NCI-H146 treated with DMSO at 0.1 percent for 48 hours (cell line): Measurements from ENCODE around the gene FAM107A.

Experiments used
- DNase-seq: peaks from one replicate; lab custom pipeline; 2025; ENCODE audit not compliant: unreplicated experiment; lab: John Stamatoyannopoulos, UW

The FAM107A gene

DNA sequence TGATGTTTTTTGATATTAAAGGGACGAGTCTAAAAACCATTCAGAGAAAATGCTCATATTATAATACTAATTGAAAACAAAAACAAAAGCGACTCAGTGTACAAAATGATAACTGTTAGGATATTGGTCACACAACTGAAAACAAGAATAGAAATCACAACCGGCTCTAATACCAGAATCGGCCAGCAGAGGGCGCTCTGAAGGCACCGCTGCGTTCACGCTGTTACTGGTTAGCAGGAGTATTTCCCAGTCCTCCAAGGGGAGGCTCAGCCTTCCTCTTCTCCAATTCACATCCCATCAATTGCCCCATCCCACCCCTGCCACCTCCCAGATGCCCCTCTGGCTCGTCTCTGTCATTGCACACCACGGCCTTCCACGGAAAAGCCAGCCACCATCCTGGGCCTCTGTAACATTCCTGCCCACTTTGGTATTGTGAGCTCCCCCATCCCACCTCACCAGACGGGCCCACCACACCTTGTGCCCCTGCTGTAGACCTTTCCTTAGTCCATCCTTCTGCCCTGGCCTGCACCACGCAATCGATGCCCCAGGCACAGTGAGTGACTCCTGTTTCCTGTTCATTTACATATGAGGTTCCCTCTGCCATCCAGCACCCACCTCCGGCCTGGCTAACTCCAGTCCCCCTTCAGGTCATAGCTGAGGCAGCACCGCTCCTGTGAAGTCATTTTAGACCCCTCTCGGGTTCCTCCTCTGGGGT lies 8.5 kb downstream of the FAM107A start:
- peak; percentile 27 for DNase-seq

DNA sequence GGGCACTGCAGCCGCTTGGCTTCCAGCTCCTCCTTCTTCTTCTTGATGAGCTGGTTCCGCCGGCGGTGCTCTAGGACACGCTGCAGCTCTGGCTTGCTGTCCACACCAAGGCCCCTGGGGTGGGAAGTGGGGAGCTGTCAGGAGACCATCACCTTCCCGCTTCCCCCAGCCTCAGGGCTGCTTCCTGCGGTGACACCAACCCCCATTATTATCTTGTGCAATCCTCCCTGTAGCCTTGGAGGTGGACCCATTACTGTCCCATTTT lies 10.0 kb downstream of the FAM107A start:
- no peak for DNase-seq

GRCh38 chr3:58566398-58567250 lies 10.6 kb downstream of the FAM107A start:
- no peak for DNase-seq

DNA sequence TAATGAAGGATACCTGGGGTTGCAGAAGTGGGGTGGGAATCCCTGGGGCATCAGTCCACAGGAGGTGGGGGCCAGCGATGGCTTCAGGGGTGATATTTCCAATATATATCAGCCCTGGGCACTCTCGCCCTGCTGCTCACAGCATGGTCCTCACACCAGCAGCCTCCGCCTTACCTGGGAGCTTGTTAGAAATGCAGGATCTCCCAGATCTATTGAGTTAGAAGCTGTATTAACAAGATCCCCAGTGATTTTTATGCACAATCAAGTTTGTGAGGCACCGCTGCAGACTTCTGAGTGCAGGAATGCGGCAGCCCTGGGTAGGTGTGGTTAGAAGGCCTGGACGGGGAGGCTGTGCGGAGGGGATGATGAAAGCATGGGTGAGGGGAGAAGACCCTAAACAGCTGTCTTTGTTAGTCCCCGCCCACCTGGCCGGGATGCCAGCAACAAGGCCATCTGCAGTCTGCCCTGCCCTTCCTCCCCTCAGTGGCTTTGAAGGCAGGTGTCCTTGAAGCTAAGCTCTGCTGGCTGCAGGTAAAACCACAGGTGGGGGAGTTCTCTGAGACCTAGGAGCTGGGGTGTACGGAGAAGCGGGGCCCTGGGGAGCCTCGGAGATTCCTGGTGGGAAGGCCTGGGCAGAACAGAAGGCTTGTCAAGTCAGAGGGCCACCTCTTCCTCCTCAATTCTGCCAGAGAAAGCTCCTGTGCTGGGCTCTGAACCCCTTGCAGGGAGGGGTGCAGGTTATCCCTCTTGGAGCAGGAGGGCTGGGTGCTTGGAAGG lies 11.4 kb downstream of the FAM107A start:
- no peak for DNase-seq

DNA sequence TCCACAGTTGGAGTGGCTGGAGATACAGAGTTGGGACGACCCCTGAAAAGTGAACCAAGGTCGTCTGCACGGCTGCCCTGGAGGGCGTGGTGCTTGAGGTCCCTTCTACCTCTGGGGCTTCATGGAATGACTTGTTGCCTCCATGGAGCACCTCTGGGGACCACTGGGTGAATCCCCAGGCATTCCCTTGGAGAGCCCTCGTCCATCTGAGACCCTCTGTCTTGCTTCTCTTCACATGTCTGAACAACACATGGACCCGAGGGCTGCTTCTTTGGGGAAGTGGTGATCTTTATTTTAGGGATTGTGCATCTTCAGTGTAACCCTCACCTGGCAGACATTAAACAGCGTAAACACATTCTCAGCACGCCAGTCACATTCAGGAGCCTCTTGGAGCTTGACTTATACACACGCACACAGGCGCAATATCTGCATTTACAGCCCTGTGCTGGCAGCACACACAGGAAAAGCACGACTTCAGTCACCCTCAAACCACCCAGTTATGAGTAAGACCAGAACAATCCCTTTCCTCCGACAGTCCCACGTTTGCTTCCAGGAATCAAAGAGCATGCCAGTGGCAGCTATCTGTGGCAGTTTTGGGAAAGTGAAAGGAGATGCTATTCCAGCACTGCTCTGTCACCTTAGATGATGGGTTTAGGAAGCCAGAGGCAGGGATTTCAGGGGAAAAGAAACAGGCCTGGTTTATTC lies 12.6 kb downstream of the FAM107A start:
- DNase-seq = no peak

DNA sequence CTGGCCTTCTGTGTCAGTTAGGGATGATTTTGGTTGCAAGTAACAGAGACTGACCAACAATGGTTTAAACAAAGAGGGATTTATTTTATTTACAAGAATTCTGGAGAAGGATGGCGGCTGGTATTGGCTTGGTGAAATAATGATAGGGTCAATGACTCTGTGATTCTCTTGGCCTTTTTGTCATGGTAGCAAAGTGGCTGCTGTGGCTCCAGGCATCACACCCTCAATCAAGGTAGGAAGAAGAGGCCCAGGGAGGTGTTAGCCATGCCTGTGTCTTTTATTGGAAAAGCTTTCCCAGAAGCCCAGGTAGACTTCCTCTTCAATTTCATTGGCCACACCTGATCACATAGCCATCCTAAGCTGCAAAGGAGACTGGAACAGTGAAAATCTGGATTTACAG lies 13.1 kb downstream of the FAM107A start:
- no peak for DNase-seq

GRCh38 chr3:58563386-58564035 lies 13.7 kb downstream of the FAM107A start:
- DNase-seq = no peak

- DNase-seq = no peak
Observed at GRCh38 chr3:58562498-58562897, 14.7 kb downstream of the FAM107A start.

GRCh38 chr3:58560771-58561311 lies 16.4 kb downstream of the FAM107A start:
- no peak for DNase-seq

DNA sequence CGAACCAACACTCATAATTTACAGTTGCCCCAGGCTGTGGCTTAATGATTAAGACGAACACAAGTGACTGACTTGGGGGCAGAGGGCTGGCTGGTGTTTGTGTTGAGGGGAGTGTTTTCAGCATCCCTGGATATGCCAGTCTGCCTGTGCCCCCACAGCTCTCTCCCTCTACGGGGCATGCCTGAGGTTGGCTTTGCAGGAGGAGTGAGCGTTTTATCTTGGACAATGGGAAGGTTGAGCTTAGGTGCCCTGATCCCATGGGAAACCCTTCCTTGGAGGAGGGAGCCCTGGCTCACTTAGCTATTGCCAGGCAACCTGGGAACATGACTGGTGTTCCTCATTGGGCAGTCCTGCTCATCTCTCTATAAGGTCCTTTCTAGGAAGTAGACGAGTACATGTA lies 17.6 kb downstream of the FAM107A start:
- DNase-seq = no peak

GRCh38 chr3:58557491-58557890 lies 19.7 kb downstream of the FAM107A start:
- no peak for DNase-seq

GRCh38 chr3:58556761-58557221 lies 20.4 kb downstream of the FAM107A start:
- DNase-seq = no peak

DNA sequence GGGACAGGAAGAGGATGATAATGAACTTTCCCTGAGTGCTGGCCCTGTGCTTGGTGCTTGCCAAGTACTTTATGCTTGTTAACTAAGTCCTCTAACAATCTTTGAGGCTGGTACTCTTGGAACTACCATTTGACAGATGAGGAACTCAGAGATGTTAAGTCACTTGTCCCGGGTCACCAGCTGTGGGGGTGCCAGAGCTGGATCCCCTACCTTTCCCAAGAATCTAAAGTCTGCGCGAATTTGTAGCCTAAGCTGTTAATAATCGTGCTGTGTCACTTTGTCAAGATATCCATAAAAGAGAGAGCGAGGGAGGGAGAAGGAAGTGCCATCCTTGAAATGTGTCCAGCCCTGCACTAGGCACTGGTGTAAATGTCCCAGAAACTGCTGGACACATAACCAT lies 21.2 kb downstream of the FAM107A start:
- DNase-seq = no peak

DNA sequence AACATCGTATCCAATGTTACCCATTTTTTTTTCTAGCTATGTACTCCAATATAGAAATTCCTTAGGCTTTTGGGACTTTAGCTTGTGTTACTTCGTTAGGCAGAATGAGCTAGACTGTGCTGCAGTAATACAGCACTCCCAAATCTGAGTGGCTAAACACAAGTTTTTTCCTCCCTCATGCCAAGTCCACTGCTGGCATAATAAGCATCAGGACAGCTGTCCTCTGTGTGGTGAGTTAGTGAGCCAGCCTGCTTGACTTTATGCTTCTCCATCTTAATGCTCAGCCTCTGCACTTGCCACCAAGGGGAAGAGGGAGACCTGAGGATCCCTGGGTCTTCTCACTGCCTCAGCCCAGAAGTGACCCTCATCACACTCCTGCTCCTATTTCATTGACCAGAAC lies 22.0 kb downstream of the FAM107A start:
- no peak for DNase-seq

DNA sequence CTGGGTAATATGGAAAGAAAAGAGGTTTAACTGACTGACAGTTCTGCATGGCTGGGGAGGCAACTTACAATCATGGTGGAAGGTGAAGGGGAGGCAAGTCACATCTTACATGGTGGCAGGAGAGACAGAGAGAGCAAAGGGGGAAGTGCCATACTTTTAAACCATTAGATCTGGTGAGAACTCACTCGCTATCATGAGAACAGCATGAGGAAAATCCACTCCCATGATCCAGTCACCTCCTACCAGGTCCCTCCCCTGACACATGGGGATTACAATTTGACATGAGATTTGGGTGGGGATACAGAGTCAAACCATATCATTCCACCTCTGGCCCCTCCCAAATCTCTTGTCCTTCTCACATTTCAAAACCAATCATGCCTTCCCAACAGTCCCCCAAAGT lies 24.2 kb downstream of the FAM107A start:
- no peak for DNase-seq

GRCh38 chr3:58551636-58552180 lies 25.5 kb downstream of the FAM107A start:
- DNase-seq = no peak

DNA sequence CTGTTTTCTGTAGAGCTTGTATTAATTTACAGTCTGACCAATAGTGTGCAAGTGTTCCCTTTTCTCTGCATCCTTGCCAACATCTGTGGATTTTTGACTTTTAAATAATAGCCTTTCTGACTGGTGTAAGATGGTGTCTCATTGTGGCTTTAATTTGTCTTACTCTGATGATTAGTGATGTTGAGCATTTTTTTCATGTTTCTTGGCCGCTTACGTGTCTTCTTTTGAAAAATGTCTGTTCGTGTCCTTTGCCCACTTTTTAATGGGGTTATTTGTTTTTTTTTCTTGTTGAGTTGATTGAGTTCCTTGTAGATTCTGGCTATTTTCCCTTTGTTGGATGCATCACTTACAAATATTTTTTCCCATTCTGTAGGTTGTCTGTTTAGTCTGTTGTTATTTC lies 32.6 kb downstream of the FAM107A start:
- no peak for DNase-seq

GRCh38 chr3:58540176-58540858 lies 36.9 kb downstream of the FAM107A start:
- DNase-seq = no peak

DNA sequence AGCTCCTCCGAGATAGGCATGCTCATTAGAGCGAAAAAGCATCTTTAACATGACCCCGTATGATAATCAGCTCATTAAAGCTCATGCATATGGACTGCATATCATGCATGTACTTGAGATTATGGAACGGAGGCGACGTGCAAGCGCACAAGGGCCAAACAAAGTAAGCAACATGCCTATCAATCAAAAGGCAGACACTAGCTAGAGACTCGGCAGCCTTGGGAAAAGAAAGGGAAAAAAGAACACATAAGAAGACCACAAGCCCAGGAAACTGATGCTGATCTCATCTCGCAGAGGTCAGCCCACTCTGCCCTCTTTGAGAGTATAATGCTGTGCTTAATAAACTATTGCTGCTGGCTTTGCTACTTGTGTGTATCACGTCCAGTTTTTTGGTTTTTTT lies 37.6 kb downstream of the FAM107A start:
- no peak for DNase-seq
